Mesenteric fat pad (tissue), 1 donor: Measurements from ENCODE around the gene KRT9. TPM values are rescaled to one million over a fixed set of nuclear protein-coding genes. Genes with fewer than 3 reads are reported as not detected.

Experiments used
- DNase-seq: peaks from one replicate; pipeline ENCODE4 v3.0.0-alpha.2; 2020; ENCODE audit warnings: low spot score
- total RNA-seq: library from RNA; stranded (reverse); fragmentation: NEBNext Ultra II Directional; extraction: Animal tissue kit (Norgen Biotek cat#: 25700); gene quantifications from one replicate; pipeline ENCODE4 v1.2.1, GENCODE V29; 2021
- donor health status: DM: yes; HTN: yes; CAD: no.

The KRT9 gene
- total RNA-seq, 1 donor from 2014 or later, result not detected

DNA sequence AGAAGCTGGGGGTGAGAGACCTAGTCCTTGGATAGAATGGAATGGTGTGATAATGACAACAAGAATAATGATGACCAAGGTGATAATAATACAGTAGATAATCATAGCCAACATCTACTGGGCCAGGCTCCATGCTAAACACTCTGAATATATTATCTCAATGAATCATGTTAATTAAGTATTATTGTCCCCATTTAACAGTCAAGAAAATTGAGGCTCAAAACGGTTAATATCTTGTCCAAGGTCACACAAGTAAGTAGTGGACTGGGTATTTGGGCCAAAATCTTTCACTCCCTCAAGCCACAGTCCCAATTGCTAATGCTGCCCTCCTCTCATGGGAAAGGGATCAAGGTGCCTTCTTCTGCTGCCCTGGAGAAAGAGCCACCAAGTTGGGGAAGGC is 39.9 kb downstream of the KRT9 start:
- DNase-seq, result no peak

GRCh38 chr17:41530062-41531048 is 41.5 kb downstream of the KRT9 start:
- DNase-seq, result no peak

- no peak for DNase-seq
Measured at GRCh38 chr17:41529491-41529915, 42.4 kb downstream of the KRT9 start.

DNA sequence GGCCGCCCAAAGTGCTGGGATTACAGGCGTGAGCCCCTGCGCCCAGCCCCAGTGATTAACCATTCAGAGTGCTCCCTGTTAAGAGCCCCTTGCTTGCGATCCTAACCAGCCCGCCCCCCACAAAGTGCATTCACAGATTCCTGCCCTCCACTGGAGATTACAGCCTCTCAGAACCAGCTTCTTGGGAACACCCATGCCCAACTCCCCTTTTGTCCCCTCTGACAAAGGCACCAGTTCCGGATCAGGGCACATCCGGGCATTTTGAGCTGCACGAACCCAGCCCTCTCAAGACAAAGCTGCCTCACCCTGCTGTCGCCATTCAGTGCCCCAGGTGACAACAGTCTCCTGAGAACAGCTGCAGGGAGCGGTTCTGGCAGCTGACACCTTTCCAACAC is 42.9 kb downstream of the KRT9 start:
- DNase-seq, result no peak

DNA sequence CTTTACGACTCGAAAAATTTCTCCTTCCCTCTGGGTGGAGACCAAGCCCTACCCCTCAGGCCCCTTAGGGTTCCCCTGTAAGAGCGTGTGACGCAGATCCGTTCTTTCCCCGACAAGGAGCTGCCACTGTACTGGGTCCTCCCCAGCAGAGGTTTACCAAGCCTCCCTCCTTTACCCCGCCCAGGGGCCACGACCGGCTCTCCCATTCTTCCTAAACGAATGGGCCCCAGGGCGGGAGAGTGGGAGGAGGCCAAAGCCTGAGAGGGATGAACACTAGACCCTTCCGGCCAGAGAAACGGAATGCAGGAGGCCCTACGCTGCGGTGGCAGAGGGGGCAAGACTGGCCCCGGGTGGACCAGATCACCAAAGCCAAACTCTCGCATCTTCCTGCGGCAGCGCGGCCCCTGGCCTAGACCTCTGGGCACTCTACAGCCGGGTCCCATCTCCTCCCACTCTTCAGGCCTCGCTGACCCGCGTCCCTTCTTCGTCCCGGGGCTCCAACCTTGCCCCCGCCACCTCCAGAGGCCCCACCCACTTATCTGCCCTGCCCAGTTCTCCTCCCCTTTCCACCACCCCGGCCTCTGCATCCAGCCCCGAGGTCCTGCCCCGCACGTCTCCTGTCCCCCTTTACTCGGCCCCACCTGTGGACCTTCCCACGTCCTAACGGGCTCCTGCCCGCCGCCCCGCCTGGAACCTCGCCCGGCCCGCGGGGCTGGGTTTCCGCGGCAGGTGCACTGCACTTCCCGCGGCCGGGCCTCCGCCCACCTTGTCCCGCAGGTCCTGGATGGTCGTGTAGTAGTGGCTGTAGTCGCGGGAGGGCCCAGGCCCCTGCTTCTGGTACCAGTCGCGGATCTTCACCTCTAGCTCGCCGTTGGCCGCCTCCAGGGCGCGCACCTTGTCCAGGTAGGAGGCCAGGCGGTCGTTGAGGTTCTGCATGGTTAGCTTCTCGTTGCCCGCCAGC is 44.5 kb downstream of the KRT9 start:
- DNase-seq, result no peak

- DNase-seq, result no peak
Measured at GRCh38 chr17:41524261-41524660, 47.6 kb downstream of the KRT9 start.

GRCh38 chr17:41523787-41524186 is 48.1 kb downstream of the KRT9 start:
- no peak for DNase-seq

- no peak for DNase-seq
Measured at GRCh38 chr17:41523225-41523593, 48.6 kb downstream of the KRT9 start.

GRCh38 chr17:41522301-41523224 is 49.3 kb downstream of the KRT9 start:
- DNase-seq, result no peak

DNA sequence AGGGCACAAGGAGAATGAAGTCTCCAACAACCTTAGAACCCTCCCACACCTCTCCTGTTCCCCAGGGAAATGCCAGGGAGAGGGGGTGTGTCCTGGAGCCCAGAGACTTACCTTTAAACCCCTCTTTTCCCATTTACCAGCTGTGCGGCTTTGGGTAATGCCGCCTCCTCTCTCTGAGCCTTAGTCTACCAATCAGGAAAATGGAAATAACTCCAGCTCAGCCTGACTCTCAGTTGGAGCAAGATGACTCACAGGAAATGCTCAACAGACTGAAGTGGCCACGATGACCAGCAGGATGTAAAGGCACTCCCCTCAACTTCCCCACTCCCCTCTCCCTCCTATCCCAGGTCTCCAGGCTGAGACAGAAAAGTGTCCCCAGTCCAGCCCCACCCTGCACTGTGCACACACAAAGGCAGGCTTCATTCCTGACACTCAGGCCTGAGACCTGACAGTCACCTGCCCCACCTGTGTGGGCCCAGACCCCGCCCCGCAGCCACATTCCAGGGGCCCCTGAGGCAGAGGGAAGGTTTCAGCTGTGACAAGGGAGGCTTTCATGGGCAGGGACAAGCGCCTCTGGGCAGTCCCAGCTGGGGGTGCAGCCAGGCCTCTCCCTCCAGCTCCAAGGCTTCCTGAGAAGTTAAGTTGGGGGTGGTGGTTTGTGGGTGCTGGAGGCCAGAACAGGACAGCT is 50.1 kb downstream of the KRT9 start:
- DNase-seq, result no peak

DNA sequence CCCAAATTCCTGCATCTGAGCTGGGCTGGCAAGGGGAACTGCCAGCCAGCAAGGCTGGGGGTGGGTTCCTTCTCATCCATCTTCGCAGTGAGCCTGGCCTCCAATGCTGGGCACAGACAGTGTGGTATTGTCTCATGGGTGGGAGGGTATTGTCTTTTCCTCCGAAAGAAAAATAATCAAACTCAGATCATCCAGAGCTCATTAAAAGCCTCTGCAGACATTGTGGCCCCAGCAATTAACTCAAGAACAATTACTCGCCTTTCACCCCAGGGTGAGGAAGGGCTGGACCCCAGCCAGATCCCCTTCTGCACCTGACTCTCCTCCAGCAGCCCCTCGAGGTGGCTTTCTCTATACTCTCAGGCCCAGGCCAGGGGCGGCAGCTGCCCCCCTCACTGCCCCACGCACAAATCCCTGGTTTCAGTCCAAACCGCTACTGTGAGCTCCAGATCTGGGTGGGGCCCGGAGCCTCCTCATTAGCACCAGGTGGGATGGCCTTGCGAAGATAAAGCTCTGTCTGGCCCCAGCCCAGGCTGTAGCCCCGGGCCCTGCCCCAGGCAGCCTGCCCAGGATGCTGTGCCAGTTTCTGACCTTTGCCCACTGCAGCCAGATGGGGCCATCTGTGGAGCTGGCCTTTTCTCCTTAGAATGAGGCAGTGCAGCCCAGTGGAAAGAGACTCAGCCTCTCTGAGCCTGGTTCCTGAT is 50.9 kb downstream of the KRT9 start:
- no peak for DNase-seq

- DNase-seq, result no peak
Measured at GRCh38 chr17:41519501-41520224, 52.2 kb downstream of the KRT9 start.

DNA sequence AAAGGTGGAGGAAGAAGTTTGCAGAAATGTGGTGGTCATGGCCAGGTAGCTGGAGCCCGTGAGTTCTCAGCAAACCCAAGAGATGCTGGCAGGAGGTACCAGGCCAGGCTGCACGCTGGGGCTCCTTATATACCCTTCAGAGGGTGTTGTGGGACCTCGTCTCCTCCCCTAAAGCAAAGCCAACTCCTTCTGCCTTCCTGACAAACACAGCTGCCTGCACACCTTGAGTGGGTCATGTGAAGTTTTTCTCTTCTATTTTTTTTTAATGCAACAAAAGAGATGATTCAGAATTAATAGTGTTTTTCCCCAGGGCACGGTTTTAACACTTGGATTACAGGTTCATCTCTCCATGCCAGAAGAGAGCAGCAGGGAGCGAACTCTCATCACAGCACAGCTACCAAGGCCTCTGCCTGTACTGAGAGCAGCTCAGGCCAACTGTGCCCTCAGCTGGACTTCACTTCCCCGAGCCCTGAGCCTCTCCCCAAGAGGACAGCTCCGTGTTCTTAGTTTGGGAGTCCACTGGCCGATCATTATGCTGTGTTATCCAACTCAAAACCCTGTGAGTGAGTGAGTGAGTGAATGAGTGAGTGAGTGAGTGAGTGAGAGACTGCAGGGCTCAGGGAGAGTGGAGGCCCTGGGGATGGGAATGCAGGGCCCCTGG is 52.9 kb downstream of the KRT9 start, which contains the start of gene KRT15:
Gene KRT15, minus strand, starts transcription at position 102 of the 661 bp plus-strand sequence. Its CDS starts 63 bp downstream, at position 39.
- DNase-seq, result no peak

DNA sequence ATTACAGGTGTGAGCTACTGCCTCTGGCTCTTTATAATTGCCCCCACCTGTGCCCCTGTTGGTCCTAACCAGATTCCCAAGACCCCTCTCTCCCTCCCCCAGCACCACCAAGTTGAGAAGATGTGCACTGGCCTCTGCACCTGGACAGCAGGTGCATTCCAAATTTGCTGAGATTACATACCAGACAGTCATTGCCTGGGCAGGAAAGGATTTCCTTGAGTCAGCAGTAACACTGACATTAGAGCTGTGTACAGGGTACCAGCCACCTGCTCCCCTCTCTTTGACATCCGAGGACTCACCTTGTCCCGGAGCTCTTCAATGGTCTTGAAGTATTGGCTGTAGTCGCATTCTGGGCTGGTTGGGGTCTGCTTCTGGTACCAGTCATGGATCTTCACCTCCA is 53.8 kb downstream of the KRT9 start:
- no peak for DNase-seq

- DNase-seq, result no peak
Measured at GRCh38 chr17:41516830-41517283, 55.0 kb downstream of the KRT9 start.

- DNase-seq, result no peak
Measured at GRCh38 chr17:41516147-41516829, 55.6 kb downstream of the KRT9 start.
